ENCODE measurements around the gene LPAR1. TPM values are rescaled to one million over a fixed set of nuclear protein-coding genes. Genes with fewer than 3 reads are reported as not detected.

LPAR1 gene
- total RNA-seq, 2 donors from 2014 or later, result 5.0 to 5.9 TPM

DNA sequence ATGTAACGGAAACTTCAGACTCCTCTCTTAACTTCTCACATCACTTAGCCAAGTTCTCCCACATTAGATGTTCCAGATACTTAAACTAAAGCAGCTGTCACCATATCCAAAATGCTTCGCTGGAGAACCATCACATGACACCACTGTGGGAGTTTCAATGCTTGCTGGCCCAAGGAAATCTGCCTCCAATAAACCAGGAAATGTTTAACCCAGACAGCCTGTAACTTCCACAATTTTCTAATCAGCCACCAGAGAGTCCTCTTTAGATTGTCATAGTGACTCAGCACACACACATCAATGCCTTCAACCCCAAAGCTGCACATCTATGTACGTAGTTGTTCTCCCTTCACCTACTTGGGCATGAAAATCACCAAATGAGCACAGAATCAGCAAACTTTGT lies 118.7 kb downstream of the LPAR1 start:
- WGBS, 2 experiments (ENCODE audit: insufficient coverage in 1 of 2, insufficient read length in 1 of 2), result 89 to 93% methylated on average over 3 of the region's 3 CpGs
- no peaks in the 10 kb centered on the region for H3K27me3 Mint-ChIP-seq (ENCODE audit: insufficient read depth)
- no peaks in the 10 kb centered on the region for H3K36me3 ChIP-seq (ENCODE audit: control insufficient read depth, insufficient read depth, low read length)
- H3K27ac ChIP-seq (ENCODE audit: low read depth, low read length), result no peak overlapping the region
- no peaks in the 10 kb centered on the region for H3K4me1 ChIP-seq (ENCODE audit: control insufficient read depth, insufficient read depth, low read length)
- H3K4me3 ChIP-seq (ENCODE audit: low read length), result no peak overlapping the region
- no peaks in the 10 kb centered on the region for H3K36me3 Mint-ChIP-seq (ENCODE audit: low read depth)
- no peak overlapping the region for H3K9ac ChIP-seq (ENCODE audit: extremely low read depth, low read length, poor library complexity, severe bottlenecking)
- TF ChIP-seq, protein P1, sequence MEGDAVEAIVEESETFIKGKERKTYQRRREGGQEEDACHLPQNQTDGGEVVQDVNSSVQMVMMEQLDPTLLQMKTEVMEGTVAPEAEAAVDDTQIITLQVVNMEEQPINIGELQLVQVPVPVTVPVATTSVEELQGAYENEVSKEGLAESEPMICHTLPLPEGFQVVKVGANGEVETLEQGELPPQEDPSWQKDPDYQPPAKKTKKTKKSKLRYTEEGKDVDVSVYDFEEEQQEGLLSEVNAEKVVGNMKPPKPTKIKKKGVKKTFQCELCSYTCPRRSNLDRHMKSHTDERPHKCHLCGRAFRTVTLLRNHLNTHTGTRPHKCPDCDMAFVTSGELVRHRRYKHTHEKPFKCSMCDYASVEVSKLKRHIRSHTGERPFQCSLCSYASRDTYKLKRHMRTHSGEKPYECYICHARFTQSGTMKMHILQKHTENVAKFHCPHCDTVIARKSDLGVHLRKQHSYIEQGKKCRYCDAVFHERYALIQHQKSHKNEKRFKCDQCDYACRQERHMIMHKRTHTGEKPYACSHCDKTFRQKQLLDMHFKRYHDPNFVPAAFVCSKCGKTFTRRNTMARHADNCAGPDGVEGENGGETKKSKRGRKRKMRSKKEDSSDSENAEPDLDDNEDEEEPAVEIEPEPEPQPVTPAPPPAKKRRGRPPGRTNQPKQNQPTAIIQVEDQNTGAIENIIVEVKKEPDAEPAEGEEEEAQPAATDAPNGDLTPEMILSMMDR (conservative IDR thresholded peaks at IDR 0.05), result no peak
- H3K27ac Mint-ChIP-seq, result no peak overlapping the region
- no peaks in the 10 kb centered on the region for H3K27me3 ChIP-seq (ENCODE audit: control insufficient read depth, insufficient read depth, low read length, poor library complexity, severe bottlenecking)
- DNase-seq, result no peak
- no peak overlapping the region for H3K4me3 Mint-ChIP-seq
- H3K9me3 ChIP-seq (ENCODE audit: control insufficient read depth, low read length), result peaks cover 2% of the 10 kb centered on the region
- no peaks in the 10 kb centered on the region for H3K4me1 Mint-ChIP-seq
- no peaks in the 10 kb centered on the region for H3K9me3 Mint-ChIP-seq

DNA sequence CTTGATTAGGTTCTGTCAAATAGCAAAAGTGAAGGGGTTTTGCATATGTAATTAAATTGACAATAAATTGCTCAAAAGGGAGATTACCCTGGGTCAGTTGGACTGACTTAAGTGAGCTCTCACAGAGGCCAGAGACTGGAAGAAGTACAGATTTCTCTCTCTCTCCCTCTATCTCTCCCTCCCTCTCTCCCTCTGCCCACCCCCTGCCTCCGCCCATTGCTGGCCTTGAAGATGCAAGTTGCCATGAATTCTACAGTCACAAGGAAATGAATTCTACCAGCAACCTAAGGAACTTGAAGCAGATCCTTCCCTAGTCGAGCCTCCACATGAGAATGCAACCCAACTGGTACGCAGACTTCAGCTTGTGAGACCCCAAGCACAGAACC lies 119.2 kb downstream of the LPAR1 start:
- no peaks in the 10 kb centered on the region for H3K4me1 ChIP-seq (ENCODE audit: control insufficient read depth, insufficient read depth, low read length)
- Mint-ChIP-seq H3K27ac (no peak overlapping the region), H3K9me3 (peaks cover 5% of the 10 kb centered on the region), H3K4me3 (no peak overlapping the region), H3K27me3 (ENCODE audit: insufficient read depth) (no peaks in the 10 kb centered on the region), H3K4me1 (no peaks in the 10 kb centered on the region), H3K36me3 (ENCODE audit: low read depth) (no peaks in the 10 kb centered on the region)
- H3K36me3 ChIP-seq (ENCODE audit: control insufficient read depth, insufficient read depth, low read length), result no peaks in the 10 kb centered on the region
- H3K4me3 ChIP-seq (ENCODE audit: low read length), result no peak overlapping the region
- no peak overlapping the region for H3K9ac ChIP-seq (ENCODE audit: extremely low read depth, low read length, poor library complexity, severe bottlenecking)
- H3K27me3 ChIP-seq (ENCODE audit: control insufficient read depth, insufficient read depth, low read length, poor library complexity, severe bottlenecking), result no peaks in the 10 kb centered on the region
- TF ChIP-seq, protein P1 (conservative IDR thresholded peaks at IDR 0.05), result no peak
- 94 to 100% methylated on average over 1 to 3 of the region's 3 CpGs for WGBS, 2 experiments (ENCODE audit: insufficient coverage in 1 of 2, insufficient read length in 1 of 2)
- peaks cover 5% of the 10 kb centered on the region for H3K9me3 ChIP-seq (ENCODE audit: control insufficient read depth, low read length)
- no peak for DNase-seq
- H3K27ac ChIP-seq (ENCODE audit: low read depth, low read length), result no peak overlapping the region

DNA sequence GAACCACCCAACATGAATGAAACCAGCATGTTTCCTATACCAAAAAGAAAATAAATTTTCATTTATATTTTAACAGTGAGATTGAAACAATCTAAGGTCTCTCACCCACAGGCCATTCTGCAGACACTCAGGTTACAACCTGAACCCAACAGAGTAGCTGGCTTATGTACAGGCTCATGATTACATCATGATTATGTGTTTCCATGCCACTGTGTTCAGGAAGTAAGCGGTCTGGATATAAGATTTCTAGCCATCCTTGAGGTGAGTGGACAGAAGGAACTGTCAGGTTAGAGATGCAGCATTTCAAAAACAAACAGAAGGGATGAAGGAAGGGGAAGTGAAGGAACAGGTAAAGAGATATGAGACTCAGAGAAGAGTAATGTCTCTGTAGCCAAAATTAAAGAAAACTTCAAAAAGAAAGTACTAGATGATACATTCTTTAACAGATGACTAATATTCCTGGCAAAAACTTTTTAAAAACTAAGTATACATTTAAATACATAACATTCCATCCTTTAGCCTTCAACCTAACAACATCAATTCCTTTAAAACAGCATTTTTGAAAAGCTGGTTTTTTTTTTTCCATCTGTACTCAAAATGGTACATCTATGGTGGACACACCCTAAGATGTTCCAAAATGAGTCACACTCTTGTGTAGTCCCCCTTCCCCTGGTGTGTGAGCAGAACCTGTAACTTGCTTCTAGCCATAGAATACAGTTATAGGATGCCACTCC lies 119.8 kb downstream of the LPAR1 start:
- no peak for DNase-seq
- Histone ChIP-seq H3K9me3 (ENCODE audit: control insufficient read depth, low read length) (peaks cover 11% of the 10 kb centered on the region), H3K27ac (ENCODE audit: low read depth, low read length) (no peak overlapping the region), H3K27me3 (ENCODE audit: control insufficient read depth, insufficient read depth, low read length, poor library complexity, severe bottlenecking) (no peaks in the 10 kb centered on the region), H3K4me1 (ENCODE audit: control insufficient read depth, insufficient read depth, low read length) (no peaks in the 10 kb centered on the region), H3K36me3 (ENCODE audit: control insufficient read depth, insufficient read depth, low read length) (no peaks in the 10 kb centered on the region), H3K4me3 (ENCODE audit: low read length) (no peak overlapping the region), H3K9ac (ENCODE audit: extremely low read depth, low read length, poor library complexity, severe bottlenecking) (no peak overlapping the region)
- Mint-ChIP-seq H3K36me3 (ENCODE audit: low read depth) (no peaks in the 10 kb centered on the region), H3K27ac (no peak overlapping the region), H3K4me3 (no peak overlapping the region), H3K4me1 (no peaks in the 10 kb centered on the region), H3K9me3 (peaks cover 6% of the 10 kb centered on the region), H3K27me3 (ENCODE audit: insufficient read depth) (no peaks in the 10 kb centered on the region)
- TF ChIP-seq, protein P1 (conservative IDR thresholded peaks at IDR 0.05), result no peak
- WGBS, 2 experiments (ENCODE audit: insufficient coverage in 1 of 2, insufficient read length in 1 of 2), result 88 to 100% methylated on average over 1 of the region's 1 CpG

All from endodermal cell (in vitro differentiated cells).